ENCODE results near the gene ZFP82. TPM values are rescaled to one million over a fixed set of nuclear protein-coding genes. Genes with fewer than 3 reads are reported as not detected.

Gene ZFP82
- total RNA-seq (2014; rRNA removed; shearing (Covaris generic)): not detected in 2 replicates

GRCh38 chr19:36418287-36419001 is at the start of gene ZFP82:
Gene ZFP82 (minus strand): TSS chr19:36418644. CDS start chr19:36409789, 8,855 bp downstream.
- DNase-seq (ENCODE audit: low spot score): no peak

GRCh38 chr19:36460046-36460445 is 41.6 kb upstream of the ZFP82 start:
- DNase-seq (ENCODE audit: low spot score): no peak

GRCh38 chr19:36456831-36457230 is 38.4 kb upstream of the ZFP82 start:
- DNase-seq (ENCODE audit: low spot score): no peak

GRCh38 chr19:36449059-36449670 is 30.7 kb upstream of the ZFP82 start:
- no peak for DNase-seq (ENCODE audit: low spot score)

GRCh38 chr19:36441339-36441738 is 22.9 kb upstream of the ZFP82 start:
- DNase-seq (ENCODE audit: low spot score): no peak

- DNase-seq (ENCODE audit: low spot score): no peak
Measured at GRCh38 chr19:36436531-36436930, 18.1 kb upstream of the ZFP82 start.

- no peak for DNase-seq (ENCODE audit: low spot score)
Measured at GRCh38 chr19:36423925-36424324, 5.5 kb upstream of the ZFP82 start.

GRCh38 chr19:36421749-36422481 is 3.5 kb upstream of the ZFP82 start:
- DNase-seq (ENCODE audit: low spot score): no peak

- no peak for DNase-seq (ENCODE audit: low spot score)
Measured at GRCh38 chr19:36420961-36421748, 2.7 kb upstream of the ZFP82 start.

- DNase-seq (ENCODE audit: low spot score): no peak
Measured at GRCh38 chr19:36417752-36418286, 625 bp downstream of the ZFP82 start.

GRCh38 chr19:36409841-36410240 is 8.6 kb downstream of the ZFP82 start:
- DNase-seq (ENCODE audit: low spot score): no peak

- DNase-seq (ENCODE audit: low spot score): no peak
Measured at GRCh38 chr19:36408101-36408500, 10.3 kb downstream of the ZFP82 start.

GRCh38 chr19:36404498-36404897 is 13.9 kb downstream of the ZFP82 start:
- no peak for DNase-seq (ENCODE audit: low spot score)

GRCh38 chr19:36401475-36401874 is 17.0 kb downstream of the ZFP82 start:
- no peak for DNase-seq (ENCODE audit: low spot score)

- DNase-seq (ENCODE audit: low spot score): no peak
Measured at GRCh38 chr19:36398571-36398970, 19.9 kb downstream of the ZFP82 start.

GRCh38 chr19:36392916-36393673 is 25.3 kb downstream of the ZFP82 start:
- DNase-seq (ENCODE audit: low spot score): no peak

- DNase-seq (ENCODE audit: low spot score): no peak
Measured at GRCh38 chr19:36379510-36379819, 39.0 kb downstream of the ZFP82 start.

- DNase-seq (ENCODE audit: low spot score): peak; percentile 16
Measured at GRCh38 chr19:36378625-36379509, 39.6 kb downstream of the ZFP82 start, which contains the start of gene ZFP14. Gene ZFP14 (minus strand): TSS chr19:36379201. CDS start chr19:36367892, 11,309 bp downstream.

- no peak for DNase-seq (ENCODE audit: low spot score)
Measured at GRCh38 chr19:36377541-36378178, 40.8 kb downstream of the ZFP82 start.
